ENCODE measurements around the gene HAGHL. TPM values are rescaled to one million over a fixed set of nuclear protein-coding genes. Genes with fewer than 3 reads are reported as not detected.

HAGHL gene
- total and polyA plus RNA-seq, 2 of the 8 experiments (the other 6 are each of a cell fraction or from before 2014, with no cell fraction given), result 26.6 to 26.9 TPM

DNA sequence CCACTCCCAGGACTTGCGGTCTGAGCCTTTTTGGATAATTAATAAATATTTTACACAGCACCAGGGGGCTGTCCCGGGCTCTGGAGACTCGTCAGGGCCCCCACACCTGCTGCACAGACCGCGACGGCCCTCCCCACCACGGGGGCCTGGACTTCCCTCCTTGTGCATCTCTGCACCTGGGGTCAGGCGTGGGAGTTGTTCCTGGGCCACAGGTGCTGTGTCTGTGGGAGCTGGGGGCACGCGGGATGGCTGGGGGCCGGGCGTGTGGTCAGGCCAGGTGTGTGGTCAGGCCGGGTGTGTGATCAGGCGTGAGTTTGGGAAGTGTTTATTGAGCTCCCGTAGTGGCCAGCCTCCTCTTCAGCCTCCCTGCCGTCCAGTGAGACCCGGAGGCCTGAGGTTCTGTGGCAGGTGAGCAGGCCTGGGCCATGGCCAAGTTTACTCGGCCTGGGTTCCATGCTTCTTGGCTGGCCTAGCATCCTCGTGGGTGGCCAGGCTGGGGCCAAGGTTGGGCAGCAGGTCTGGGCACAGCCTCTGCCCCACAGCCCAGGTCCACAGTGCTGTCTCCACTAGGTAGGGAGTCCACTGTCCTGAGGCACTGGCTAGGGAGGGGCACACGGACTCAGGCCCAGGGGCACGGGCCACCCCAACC, 48.6 kb upstream of the HAGHL start (continued):
- TF ChIP-seq, protein P1, sequence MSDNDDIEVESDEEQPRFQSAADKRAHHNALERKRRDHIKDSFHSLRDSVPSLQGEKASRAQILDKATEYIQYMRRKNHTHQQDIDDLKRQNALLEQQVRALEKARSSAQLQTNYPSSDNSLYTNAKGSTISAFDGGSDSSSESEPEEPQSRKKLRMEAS (IDR thresholded peaks at IDR 0.05), result no peak
- no peak for TF ChIP-seq POU5F1 (IDR thresholded peaks at IDR 0.05; ENCODE audit: low read depth, low read length)

Data from H1 (cell line).